Stimulated activated CD4-positive, alpha-beta T cell treated with anti-CD3 and anti-CD28 coated beads, Interleukin-4, amount 100 ng/mL, for 4 hours (primary cell): ENCODE data around the gene IMPG2.

ENCODE experiments used
- DNase-seq, 2 experiments: peaks; one replicate each; pipeline ENCODE4 v3.0.0-alpha.2; 2020

The IMPG2 gene

GRCh38 chr3:101179637-101180036 lies 140.7 kb downstream of the IMPG2 start:
- DNase-seq: no peak

- no peak for DNase-seq
These were observed 142.8 kb downstream of the IMPG2 start for GRCh38 chr3:101177577-101177976.
